HCEC 1CT (cell line): Measurements from ENCODE around the gene C6orf15.
"Not testable (repeated sequence)": the region's sequence is repeated elsewhere in the genome, so short reads cannot be mapped to it uniquely, and the experiment has no call there.

ENCODE experiments used
- DNase-seq: peaks from one replicate; pipeline ENCODE4 v3.0.0-alpha.2; 2017

The C6orf15 gene

DNA sequence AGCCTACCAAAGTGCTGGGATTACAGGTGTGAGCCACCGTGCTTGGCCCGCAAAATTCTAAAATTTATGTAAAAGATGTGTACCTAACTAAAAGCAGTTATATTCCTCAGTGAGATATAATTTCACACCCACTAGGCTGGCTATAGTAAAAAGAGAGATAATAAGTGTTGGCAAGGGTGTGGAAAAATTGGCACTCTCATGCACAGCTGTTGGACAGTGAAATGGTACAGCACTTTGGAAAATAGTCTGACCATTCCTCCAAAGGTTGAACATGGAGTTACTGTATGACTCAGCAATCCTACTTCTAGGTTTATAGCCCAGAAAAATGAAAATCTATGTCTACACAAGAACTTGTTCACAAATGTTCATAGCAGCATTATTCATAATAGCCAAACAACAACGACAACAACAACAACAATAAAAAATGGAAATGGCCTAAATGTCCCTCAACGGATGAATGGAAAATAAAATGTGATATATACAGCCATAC lies 13.9 kb downstream of the C6orf15 start:
- DNase-seq: no peak

DNA sequence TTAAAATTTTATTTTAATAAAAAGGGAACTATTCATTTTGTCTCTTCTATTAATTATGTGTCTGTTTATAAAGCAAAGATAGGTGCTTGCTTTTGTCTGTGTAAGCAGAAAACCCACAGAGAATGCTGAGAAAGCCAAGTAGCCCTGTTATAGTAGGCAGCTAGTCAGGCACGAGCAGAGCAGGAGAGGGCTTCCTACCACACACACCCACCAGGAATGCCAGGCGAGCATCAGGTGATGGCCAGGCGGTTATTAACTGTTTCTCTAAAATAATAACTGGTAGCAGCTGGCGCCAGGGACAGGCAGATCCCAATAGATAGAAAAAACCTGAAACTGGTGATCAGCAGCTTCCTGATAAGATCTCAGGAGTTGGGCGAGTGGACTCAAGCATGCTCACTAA lies 15.7 kb downstream of the C6orf15 start:
- DNase-seq: no peak

DNA sequence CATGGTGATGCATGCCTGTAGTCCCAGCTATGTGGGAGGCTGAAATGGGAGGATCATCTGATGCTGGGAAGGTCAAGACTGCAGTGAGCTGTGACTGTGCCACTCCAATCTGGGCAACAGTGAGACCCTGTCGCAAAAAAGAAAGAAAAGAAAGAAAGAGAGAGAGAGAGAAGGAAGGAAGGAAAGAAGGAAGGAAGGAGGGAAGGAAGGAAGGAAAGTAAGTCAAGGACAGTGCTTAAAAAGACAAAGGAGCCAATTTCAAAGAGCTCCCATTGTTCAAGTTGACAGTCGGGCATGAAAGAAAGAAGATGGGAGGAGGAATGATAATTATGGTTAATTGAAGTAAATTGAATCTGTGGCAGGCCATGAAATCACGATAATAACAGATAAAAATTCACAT lies 16.2 kb downstream of the C6orf15 start:
- no peak for DNase-seq

DNA sequence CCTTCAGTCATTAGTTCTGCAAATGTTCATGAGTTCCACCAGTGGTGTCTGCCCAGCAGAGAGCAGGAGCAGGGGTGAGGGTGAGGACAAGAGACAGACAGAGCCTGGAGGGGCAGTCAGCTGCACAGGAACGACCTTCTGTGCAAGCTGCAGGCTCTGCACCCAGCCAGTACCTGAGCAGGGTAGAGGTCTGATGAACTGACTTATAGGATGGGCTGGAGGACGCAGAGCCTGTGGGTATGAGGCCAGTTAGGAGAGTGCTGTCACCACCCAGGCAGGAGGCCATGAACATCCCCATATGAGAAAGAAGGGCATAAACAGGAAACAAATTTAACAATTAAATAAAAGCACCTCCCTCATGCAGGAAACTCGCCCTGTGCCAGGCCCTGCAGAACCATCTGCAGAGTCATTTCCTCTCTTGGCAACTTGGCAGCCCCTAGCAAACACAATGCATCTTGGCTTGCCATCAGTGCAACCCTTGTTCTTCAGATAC lies 17.9 kb downstream of the C6orf15 start:
- no peak for DNase-seq

DNA sequence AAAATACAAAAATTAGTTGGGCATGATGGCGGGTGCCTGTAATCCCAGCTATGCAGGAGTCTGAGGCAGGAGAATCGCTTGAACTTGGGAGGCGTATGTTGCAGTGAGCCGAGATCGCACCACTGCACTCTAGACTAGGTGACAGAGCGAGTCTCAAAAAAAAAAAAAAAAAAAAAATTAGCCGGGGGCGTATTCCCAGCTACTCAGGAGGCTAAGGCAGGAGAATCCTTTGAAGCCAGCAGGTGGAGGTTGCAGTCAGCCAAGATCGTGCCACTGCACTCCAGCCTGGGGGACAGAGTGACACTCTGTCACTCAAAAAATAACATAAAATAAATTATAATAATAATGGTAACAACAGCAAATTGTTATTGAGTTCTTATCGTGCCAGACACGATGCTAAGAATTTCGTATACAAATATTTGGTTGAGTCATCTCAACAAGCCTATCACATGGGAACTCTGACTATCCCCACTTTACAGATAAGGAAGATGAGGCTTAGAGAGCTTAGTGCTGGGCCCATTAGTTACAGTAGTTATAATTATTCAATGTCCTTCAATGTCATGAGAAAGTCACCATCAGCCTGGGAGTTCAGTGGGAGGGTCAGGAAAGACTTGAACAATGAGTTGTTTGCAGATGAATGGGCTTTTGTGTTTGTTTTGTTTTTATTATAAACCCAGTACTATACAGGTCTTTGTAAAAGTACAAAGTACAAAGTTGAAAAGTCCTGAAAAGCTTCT lies 19.4 kb downstream of the C6orf15 start:
- DNase-seq: no peak

DNA sequence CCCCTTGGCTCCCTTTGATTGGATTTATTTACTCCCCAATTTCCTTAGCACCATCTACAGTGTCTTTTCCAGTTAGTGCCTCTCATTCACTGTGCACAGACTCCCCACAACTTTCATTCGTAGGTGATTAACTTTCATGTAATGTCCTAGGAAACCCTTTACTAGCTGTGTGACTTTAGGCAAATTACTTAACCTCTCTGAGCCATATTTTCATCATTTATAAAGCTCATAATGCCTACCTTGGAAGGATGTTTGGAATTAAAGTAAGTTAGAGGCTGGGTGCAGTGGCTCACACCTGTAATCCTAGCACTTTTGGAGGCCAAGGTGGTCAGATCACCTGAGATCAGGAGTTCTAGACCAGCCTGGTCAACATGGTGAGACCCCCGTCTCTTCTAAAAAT lies 20.1 kb downstream of the C6orf15 start:
- no peak for DNase-seq

DNA sequence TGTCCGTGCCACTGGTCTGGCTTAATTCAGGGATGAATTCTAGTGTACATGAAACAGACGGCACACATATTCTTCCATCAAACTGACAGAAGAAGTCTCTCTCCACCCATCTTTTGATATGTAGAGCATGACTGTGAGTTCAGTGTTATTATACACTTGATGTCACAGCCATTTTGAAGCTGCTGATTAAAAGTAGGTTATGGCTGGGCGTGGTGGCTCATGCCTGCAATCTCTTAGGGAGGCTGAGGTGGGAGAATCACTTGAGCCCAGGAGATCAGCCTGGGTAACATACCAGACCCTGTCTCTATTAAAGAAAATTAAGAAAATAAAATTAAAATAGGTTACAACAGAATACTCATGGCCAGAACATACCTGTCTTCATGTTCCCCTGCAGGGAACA lies 20.7 kb downstream of the C6orf15 start:
- no peak for DNase-seq

DNA sequence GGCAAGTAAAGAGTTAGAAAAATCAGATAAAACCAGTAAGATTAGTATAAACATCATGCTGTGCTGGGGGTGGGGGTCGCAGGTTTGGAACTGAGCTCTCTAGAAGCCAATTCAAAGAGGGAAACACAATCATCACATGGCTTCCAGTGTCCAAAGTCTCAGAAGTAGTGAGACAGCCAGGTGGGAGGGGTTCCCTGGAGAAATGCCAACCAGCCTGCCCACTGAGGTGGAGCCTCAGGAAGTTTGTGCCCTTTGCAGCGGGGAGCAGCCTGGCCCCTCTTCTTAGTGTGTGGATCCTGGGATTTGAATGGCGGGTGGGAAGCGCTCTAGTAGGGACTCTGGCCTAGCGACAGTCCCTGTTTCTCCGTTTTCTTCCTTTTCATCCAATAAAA lies 21.4 kb downstream of the C6orf15 start:
- DNase-seq: no peak

DNA sequence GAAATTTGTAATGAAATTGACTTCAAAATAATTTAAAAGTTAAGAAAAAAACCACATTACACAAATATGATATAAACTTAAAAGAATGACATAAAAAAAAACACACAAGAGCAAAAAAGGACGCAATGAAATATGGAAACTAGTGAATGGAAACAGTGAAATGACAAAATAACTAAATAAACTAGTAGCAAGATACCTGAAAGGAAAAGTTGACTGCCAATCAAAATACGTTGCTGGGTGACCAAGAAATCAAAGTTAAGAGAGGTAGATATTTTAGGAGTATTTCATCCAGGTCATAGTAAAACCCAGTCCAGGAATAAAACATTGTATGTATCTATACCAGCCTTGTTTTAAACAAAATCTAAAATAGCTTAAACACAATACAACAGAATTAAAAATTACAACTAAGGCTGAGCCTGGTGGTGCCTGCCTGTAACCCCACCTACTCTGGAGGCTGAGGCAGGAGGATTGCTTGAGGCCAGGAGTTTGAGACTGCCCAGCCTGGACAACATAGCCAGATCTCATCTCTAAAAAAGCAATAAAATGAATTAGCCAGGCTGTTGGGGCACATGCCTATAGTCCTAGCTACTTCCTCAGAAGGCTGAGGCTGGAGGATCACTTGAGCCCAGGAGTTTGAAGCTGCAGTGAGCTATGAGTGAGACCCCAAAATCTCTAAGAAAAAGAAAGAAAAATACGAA lies 22.0 kb downstream of the C6orf15 start:
- no peak for DNase-seq

DNA sequence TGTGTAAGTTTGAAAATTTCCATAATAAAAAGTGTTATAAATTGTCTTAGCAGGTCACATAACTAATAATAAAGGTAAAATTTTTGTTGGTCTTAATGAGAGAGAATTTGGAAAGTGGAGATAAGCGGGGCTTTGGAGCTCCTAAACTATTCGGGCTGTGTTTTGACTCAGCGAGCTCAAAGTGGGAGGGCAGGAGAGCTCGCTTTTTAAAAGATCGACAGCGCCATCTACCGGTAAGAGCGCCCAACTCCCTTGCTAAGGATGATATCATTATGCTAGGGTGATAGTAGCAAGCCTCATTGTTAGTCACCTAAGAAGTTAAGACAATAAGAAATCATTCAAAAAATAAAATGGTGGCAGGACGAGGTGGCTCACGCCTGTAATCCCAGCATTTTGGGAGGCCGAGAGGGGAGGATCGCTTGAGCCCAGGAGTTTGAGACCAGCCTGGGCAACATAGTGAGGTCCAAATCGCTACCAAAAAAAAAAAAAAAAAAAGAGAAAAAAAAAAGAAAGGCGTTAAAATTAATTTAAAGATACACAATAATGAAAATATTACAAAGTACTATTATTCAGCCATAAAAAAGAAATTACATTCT lies 24.8 kb downstream of the C6orf15 start:
- DNase-seq: peak; percentile 79

DNA sequence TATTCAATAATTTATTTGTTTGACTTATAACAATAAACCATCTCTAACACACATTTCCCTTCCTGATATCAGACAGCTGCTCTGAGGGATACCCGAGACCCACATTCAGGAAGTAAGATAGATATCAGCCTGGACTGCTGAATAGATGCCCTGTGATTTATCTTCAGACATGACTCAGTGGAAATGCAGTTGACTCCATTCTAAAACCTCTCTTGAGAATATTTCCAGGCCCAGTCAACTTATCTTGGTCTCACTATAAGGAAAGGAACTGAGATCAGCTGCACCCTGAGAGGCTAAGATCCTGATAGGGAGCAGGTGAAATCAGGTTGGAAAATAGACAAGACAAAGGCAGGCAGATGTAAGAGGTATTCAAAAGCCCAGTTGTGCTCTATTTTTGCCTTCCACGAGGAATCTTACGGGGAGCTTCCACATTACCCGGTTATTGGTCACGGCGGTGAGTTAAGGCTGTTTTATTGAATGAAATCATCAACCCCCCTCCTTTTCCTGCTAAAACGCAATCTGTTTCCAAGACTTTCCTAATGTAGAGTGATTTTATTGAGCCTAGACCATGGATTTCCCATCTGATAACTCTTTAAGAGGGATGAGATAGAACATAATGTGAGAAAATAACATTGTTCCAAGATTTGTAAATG lies 25.5 kb downstream of the C6orf15 start:
- DNase-seq: peak; percentile 87

DNA sequence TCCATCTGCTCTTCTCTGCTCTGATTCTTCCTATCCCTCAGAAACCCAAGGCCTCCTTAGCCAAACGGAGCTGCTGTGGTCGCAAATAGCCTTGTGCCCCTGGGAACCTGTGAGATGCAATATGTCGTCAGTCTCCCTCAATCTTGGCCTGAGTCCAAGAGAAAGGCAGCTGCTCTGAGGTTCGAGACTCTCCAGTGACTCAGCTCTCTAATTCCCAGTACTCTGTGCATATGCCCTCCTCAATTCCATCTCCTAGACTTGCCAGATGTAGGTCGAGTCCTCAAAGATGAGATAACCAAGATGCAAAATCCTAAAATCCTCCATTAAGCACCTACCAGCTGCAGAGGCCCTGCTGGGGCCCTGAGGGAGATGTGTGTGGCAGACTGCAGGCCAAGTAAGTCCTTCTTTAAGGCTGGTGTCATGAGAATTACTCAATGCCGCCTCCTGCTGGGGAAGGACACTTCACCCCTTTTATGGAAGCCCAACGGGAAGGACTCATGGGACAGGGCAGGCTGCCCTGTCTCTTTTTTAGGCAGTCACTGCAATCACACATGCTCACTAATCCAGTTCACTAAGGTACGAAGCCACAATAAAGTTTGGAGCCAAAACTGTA lies 28.5 kb downstream of the C6orf15 start:
- DNase-seq: peak; percentile 68

DNA sequence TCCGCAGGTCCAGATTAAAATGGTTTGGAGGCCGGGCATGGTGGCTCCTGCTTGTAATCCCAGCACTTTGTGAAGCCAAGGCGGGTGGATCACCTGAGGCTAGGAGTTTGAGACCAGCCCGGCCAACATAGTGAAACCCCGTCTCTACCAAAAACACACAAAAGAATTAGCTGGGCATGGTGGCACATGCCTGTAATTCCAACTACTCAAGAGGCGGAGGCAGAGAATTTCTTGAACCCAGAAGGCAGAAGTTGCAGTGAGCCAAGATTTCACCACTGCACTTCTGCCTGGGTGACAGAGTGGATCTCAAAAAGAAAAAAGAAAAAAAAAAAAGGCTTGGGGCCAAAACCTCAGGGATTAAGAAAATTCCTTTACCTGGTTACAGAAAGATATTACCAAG lies 30.5 kb downstream of the C6orf15 start:
- no peak for DNase-seq

DNA sequence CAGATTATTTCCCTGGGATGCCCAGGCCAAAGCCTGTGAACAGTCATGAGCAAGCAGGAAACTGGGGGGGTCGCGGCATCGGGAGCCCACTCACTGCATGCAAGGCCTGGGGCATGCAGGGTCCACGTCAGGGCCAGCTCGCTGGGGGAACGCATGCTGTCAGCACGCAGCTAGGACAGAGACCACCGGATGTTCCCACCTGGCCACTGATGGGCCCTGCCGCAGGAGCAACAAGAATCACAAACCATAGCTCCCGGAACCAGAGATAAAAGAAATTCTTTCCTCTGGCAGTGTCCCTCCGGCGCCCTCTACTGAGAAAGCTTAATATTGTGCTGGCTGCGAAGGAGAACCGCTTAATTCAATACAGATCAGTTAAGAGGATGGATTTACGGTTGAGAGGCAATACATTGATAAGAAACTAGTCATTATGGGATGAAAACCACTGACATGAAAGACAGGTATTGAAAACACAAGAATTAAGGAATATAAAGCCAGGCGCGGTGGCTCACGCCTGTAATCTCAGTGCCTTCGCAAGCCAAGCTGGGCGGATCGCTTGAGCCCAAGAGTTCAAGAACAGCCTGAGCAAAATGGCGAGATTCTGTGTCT lies 32.6 kb downstream of the C6orf15 start:
- DNase-seq: peak; percentile 31

DNA sequence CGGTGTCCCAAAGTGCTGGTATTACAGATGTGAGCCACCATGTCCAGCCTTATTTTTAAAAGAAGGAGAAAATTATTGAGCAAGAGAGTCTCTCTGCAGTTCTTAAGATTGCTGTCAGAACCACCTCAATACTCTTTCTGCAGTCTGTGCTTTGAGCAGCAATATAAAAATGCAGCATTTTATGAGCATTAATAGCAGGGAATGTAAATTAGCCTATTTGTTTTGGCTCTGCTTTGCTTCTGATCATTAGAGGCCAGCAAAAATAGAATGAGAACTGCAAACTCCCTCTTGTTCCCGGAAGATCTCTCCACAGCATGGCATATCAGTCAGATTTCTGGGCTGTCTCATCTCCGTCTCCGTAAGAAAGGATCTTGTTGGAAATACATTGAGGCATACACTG lies 35.8 kb downstream of the C6orf15 start:
- DNase-seq: no peak

DNA sequence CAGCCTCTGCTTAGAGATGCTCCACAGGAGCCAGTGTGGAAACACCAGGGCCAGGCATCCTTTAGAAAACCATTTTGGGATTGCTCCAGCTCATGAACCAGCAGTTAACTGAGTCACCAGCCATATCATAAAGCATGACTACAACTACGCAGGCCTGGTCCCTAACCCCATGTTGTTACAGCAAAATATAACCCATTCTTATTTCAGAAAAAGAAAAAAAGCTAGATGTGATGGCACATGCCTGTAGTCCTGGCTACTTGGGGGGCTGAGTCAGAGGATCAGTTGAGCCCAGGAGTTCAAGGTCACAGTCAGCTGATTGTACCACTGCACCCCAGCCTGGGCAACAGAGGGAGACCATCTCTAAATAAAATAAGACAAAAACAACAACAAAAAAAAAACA lies 36.8 kb downstream of the C6orf15 start:
- peak; percentile 91 for DNase-seq

DNA sequence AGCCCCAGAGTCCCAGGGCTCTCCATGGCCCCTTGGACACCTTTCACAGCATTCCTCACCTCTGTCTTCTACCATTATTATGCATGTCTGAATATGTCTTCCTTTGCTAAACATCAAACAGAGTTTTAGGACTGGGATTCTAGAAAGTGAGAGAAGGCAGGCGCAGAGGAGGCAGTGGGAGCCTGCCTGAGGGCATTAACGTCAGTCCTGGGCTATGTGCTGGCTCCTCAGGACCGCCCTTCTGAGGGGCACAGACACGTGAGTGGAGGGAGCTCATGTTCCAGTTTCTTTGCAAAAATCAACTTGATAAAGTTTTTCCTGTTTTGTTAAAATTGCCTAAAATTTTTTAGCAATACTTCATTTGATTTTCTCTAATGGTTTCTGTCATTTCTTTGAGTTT lies 38.0 kb downstream of the C6orf15 start:
- no peak for DNase-seq

DNA sequence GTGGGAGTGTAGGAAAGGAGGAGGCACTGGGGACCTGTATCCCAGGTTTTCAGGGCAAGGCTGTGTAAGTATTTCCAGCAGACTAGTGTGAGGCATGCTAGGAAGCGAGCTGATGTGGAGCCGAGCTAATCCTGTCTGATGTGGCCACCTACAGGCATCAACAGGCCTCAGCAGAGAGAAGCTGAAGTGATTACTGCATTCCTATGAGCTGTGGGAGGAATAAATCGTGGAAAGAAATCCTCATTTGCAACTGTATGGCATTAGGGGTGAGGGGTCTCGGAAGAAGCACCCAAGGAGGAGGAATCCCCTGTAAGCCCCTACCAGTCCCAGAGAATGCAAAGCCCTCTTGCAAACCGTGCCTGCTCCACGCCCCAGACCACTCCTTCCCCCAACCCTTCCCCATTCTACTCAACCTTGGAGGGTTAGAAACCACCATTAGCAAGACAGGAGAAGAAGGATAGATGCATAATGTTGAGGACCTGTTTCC lies 41.6 kb downstream of the C6orf15 start:
- peak; percentile 83 for DNase-seq

DNA sequence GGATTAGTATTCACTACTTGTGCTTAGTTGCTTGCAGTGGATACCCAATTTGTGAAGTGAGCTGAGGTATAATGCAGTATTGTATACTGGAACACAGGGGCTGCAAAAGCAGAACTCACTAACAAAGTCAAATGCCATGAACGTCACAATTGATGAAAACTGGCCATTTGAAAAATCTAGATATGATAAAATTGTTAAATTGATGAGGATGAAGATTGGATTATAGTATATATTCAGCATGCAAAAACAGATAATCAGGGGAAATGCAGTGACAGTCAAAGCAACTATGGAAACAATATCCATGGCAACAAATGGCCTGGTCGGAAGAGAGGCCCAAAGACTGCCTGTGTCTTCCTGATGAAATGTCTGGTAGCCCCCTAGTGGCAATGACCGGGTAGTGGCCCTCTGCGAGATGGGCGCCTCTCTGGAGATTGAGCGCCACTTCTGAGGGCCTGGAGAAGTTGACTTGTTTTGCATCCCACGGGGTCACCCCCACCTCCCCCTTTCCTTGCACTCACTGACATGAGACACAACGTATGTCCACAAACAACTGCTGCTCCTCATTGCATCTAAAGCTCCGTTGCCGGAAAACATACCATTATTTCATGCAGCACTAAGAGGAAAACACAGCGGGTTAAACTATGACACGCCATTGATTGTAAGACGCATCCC lies 43.6 kb downstream of the C6orf15 start:
- DNase-seq: peak; percentile 83

DNA sequence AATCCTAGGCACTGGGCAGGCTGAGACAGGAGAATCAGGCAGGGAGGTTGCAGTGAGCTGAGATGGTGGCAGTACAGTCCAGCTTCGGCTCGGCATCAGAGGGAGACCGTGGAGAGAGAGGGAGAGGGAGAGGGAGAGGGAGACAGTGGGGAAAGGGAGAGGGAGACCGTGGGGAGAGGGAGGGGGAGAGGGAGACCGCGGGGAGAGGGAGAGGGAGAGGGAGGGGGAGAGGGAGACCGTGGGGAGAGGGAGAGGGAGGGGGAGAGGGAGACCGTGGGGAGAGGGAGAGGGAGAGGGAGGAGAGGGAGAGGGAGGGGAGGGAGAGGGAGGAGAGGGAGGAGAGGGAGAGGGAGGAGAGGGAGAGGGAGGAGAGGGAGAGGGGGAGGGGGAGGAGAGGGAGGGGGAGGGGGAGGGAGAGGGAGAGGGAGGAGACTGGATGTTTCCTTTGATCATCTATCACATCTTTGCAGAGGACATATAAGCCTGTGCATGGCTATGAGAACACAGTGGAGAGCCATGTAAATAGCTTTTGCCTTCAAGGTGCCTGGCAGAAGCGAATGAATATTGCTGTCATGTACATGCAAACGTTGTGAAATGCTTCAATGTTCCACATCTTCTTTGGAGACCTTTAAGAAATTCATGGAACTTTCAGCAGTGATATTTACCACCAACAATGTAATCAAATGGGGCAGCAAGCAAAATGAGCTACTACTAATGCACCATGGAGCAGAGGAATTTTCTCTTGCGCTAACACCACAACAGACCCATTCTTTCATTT lies 44.3 kb downstream of the C6orf15 start:
- DNase-seq: not testable (repeated sequence)

DNA sequence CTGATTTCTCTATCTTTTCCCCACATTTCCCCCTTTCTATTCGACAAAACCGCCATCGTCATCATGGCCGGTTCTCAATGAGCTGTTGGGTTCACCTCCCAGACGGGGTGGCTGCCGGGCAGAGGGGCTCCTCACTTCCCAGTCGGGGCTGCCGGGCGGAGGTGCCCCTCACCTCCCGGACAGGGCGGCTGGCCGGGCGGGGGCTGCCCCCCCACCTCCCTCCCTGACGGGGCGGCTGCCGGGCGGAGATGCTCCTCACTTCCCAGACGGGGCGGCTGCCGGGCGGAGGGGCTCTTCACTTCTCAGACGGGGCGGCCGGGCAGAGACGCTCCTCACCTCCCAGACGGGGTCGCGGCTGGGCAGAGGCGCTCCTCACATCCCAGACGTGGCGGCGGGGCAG lies 45.3 kb downstream of the C6orf15 start:
- DNase-seq: not testable (repeated sequence)
